Fibroblast of lung (primary cell): Measurements from ENCODE around the gene DKK3. TPM values are rescaled to one million over a fixed set of nuclear protein-coding genes. Genes with fewer than 3 reads are reported as not detected.
A peak's percentile ranks its signal among the peaks of the same experiment; 100 is the strongest.

Experiments
- DNase-seq, 2 donors: peaks; one replicate each; pipeline versions ENCODE4 v3.0.0 to v3.0.0-alpha.2; 2010; ENCODE audit warnings: low read depth in 2 of 2
- H2AFZ ChIP-seq: 2 replicates; pipeline ENCODE4 v1.5.1; 2012; ENCODE audit warnings: low read length, control low read depth, inconsistent platforms
- H3K27ac ChIP-seq: 2 replicates; pipeline ENCODE4 v1.5.1; 2011; ENCODE audit warnings: low read length, control low read depth; ENCODE audit not compliant: insufficient read depth
- H3K27me3 ChIP-seq: 2 replicates; pipeline ENCODE4 v1.5.1; 2011; ENCODE audit warnings: mild to moderate bottlenecking, low read length; ENCODE audit not compliant: control insufficient read depth, insufficient read depth
- H3K36me3 ChIP-seq: 2 replicates; pipeline ENCODE4 v1.5.1; 2011; ENCODE audit warnings: low read length; ENCODE audit not compliant: control insufficient read depth, insufficient read depth
- H3K4me1 ChIP-seq: 2 replicates; pipeline ENCODE4 v1.5.1; 2011; ENCODE audit warnings: low read length; ENCODE audit not compliant: control insufficient read depth, insufficient read depth; ENCODE audit errors: extremely low read depth
- H3K4me2 ChIP-seq: 2 replicates; pipeline ENCODE4 v1.5.1; 2011; ENCODE audit warnings: low read length, control low read depth; ENCODE audit not compliant: insufficient read depth; ENCODE audit errors: extremely low read depth
- H3K4me3 ChIP-seq, 4 experiments: fragments of 200-600 bp in 1 of 4; sonication (generic) in 1 of 4; replicated peaks in 1 of 4; 2 replicates each; pipeline ENCODE4 v1.5.1; 2011 to 2016; ENCODE audit warnings: low read length in 4 of 4, low read depth in 3 of 4, mild to moderate bottlenecking in 3 of 4, control low read depth in 2 of 4, inconsistent platforms in 1 of 4, mixed read lengths in 1 of 4; ENCODE audit not compliant: insufficient read depth in 1 of 4; ENCODE audit errors: control extremely low read depth in 1 of 4
- H3K79me2 ChIP-seq: 2 replicates; pipeline ENCODE4 v1.5.1; 2012; ENCODE audit warnings: mild to moderate bottlenecking, low read length, inconsistent platforms; ENCODE audit not compliant: control insufficient read depth, insufficient read depth
- H3K9ac ChIP-seq: 2 replicates; pipeline ENCODE4 v1.5.1; 2011; ENCODE audit warnings: mild to moderate bottlenecking, low read length, control low read depth; ENCODE audit not compliant: insufficient read depth
- H3K9me3 ChIP-seq: 2 replicates; pipeline ENCODE4 v1.5.1; 2012; ENCODE audit warnings: low read depth, low read length; ENCODE audit not compliant: control insufficient read depth, insufficient read depth
- H4K20me1 ChIP-seq: 2 replicates; pipeline ENCODE4 v1.5.1; 2011; ENCODE audit warnings: low read length; ENCODE audit not compliant: control insufficient read depth, insufficient read depth; ENCODE audit errors: extremely low read depth
- EZH2 ChIP-seq: IDR thresholded peaks from 2 replicates; pipeline ENCODE4 v1.5.1; 2012; ENCODE audit warnings: low read length, control low read depth, mild to moderate bottlenecking; ENCODE audit errors: missing control alignments
- polyA plus RNA-seq, 2 donors: library from polyadenylated mRNA; depleted of rRNA in 1 of 2; stranded (reverse) in 1 of 2; unstranded in 1 of 2; fragments of >200 nt; gene quantifications; 2 replicates each; pipeline ENCODE4 v1.2.1, GENCODE V29; 2011 to 2012; ENCODE audit warnings: missing spikeins in 1 of 2
- total RNA-seq: library from RNA; depleted of rRNA; stranded (reverse); fragments of >200 nt; gene quantifications from 2 replicates; pipeline ENCODE4 v1.2.1, GENCODE V29; 2014
- TF ChIP-seq, protein P1 (sequence below), 2 donors: IDR thresholded peaks in 1 of 2; conservative IDR thresholded peaks in 1 of 2; 1 replicate in 1 of 2; 2 replicates in 1 of 2; pipeline ENCODE4 v1.5.1; 2011 to 2012; ENCODE audit warnings: low read length in 2 of 2, control low read depth in 1 of 2, inconsistent platforms in 1 of 2, low read depth in 1 of 2, mild to moderate bottlenecking in 1 of 2

The DKK3 gene
- total and polyA plus RNA-seq, 2 donors (not counting 1 experiment from before 2014, with no cell fraction given): 1,064 to 1,566 TPM

DNA sequence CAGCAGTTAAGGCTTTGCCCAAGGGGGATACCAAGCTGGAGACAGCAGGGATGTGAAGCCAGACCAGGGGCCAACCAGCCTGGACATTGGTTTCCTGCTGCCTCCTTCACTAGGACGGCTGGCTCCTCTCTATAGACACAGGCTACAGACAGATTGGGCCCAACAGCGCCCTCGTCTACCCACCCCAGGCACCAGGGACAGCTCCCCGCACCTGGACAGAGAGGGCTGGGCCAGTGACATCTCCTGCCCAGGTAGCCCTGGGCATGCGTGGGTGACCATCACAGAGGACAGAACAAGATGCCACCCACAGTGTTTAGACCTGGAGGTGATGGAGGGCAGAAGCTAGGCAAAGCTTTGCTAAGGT, 1.2 kb downstream of the DKK3 start:
- Histone ChIP-seq H3K4me2 (peak overlapping the region; percentile 95), H3K27me3 (no peaks in the 10 kb centered on the region), H3K27ac (peak overlapping the region; percentile 78), H3K9ac (peak overlapping the region; percentile 20), H3K79me2 (peaks cover 56% of the 10 kb centered on the region), H3K4me3 (peak overlapping the region; percentile 58 to 83 (median 74)), H3K4me1 (peaks cover 29% of the 10 kb centered on the region), H3K36me3 (peaks cover 8% of the 10 kb centered on the region), H2AFZ (no peak overlapping the region), H4K20me1 (no peaks in the 10 kb centered on the region), H3K9me3 (no peaks in the 10 kb centered on the region)
- no peak for DNase-seq
- TF ChIP-seq, protein P1, sequence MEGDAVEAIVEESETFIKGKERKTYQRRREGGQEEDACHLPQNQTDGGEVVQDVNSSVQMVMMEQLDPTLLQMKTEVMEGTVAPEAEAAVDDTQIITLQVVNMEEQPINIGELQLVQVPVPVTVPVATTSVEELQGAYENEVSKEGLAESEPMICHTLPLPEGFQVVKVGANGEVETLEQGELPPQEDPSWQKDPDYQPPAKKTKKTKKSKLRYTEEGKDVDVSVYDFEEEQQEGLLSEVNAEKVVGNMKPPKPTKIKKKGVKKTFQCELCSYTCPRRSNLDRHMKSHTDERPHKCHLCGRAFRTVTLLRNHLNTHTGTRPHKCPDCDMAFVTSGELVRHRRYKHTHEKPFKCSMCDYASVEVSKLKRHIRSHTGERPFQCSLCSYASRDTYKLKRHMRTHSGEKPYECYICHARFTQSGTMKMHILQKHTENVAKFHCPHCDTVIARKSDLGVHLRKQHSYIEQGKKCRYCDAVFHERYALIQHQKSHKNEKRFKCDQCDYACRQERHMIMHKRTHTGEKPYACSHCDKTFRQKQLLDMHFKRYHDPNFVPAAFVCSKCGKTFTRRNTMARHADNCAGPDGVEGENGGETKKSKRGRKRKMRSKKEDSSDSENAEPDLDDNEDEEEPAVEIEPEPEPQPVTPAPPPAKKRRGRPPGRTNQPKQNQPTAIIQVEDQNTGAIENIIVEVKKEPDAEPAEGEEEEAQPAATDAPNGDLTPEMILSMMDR (conservative IDR thresholded peaks at IDR 0.05 in 1 of 2, IDR thresholded peaks at IDR 0.05 in 1 of 2; ENCODE audit: low read depth in 1 of 2, low read length in 2 of 2): no peak
- TF ChIP-seq EZH2: no peak

DNA sequence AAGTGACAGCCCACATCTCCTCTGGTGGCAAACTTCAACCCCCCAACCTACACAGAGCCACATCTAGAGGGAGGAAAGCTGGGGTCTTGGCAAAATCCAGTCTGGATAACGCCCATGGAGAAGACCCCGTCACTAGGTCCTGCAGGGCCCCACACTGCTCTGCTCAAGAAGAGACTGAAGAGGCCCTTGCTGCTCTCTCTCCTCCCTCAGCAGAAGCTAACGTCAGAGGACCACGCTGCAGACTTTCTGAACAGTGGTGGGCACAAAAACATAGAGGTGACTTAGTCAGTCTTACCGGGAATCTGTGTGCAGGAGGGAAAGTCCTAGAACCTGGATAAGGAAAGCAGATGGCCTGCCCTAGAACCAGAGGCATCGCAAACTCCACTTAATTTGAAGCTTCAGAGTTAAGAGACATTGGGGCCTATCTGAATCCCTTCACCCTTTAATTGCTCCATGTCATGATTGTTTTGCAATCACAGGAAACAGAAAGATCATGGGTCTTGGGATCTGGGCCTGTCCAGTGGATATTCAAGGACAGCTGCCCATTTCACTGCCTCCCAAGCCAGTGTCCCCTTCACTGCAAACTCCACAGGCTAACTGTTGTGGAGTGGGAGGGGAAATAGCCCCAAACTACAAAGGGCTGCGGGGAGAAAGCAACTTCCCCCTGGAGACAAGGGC, 1.7 kb downstream of the DKK3 start:
- TF ChIP-seq EZH2: no peak
- TF ChIP-seq, protein P1 (conservative IDR thresholded peaks at IDR 0.05 in 1 of 2, IDR thresholded peaks at IDR 0.05 in 1 of 2; ENCODE audit: low read depth in 1 of 2, low read length in 2 of 2): no peak
- Histone ChIP-seq H3K36me3 (peaks cover 10% of the 10 kb centered on the region), H2AFZ (no peak overlapping the region), H3K9ac (no peak overlapping the region), H3K4me3 (peak overlapping the region; percentile 58 to 83 (median 74)), H3K9me3 (no peaks in the 10 kb centered on the region), H3K4me2 (peak overlapping the region; percentile 95), H3K27me3 (no peaks in the 10 kb centered on the region), H3K79me2 (peaks cover 56% of the 10 kb centered on the region), H3K4me1 (peaks cover 29% of the 10 kb centered on the region), H4K20me1 (no peaks in the 10 kb centered on the region), H3K27ac (peak overlapping the region; percentile 78)
- DNase-seq: no peak

DNA sequence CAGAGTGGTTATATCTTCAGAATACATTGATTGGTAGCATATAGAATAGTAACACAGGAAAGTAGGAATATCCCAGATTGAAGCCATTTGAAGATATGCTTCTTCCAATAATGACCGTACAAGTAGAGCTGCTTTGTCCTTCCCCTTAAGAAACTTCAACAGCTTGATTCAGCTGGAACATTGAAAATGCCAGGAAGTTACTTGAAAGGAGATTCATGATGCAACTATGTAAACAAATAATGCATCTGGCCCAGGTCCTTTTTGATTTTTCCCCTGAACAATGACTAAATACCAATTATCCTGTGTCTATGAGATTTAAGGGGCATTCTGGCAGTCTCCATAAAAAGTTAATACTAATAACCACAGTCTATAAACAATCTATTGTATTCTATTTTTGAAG, 3.0 kb downstream of the DKK3 start:
- Histone ChIP-seq H3K36me3 (peaks cover 14% of the 10 kb centered on the region), H2AFZ (no peak overlapping the region), H3K4me1 (peaks cover 29% of the 10 kb centered on the region), H3K4me2 (peak overlapping the region; percentile 95), H3K79me2 (peaks cover 56% of the 10 kb centered on the region), H3K27ac (peak overlapping the region; percentile 71), H3K27me3 (no peaks in the 10 kb centered on the region), H4K20me1 (no peaks in the 10 kb centered on the region), H3K4me3 (peak overlapping the region; percentile 30 to 46 (median 37)), H3K9me3 (no peaks in the 10 kb centered on the region), H3K9ac (peak overlapping the region; percentile 10)
- DNase-seq: peak; percentile 78 to 87
- no peak for TF ChIP-seq EZH2
- TF ChIP-seq, protein P1 (conservative IDR thresholded peaks at IDR 0.05 in 1 of 2, IDR thresholded peaks at IDR 0.05 in 1 of 2; ENCODE audit: low read depth in 1 of 2, low read length in 2 of 2): no peak
